OCI-LY7 (cell line): Measurements from ENCODE around the gene VPS26B.

Source experiments
- EZH2phosphoT487 ChIP-seq: fragments of 200-600 bp; sonication (generic); IDR thresholded peaks from 2 replicates; pipeline ENCODE4 v1.6.1; 2018; ENCODE audit warnings: low read depth, borderline replicate concordance, mild to moderate bottlenecking, mixed run types, antibody characterized with exemption, low read length, moderate library complexity, mixed read lengths
- TF ChIP-seq, protein P1 (sequence below): fragments of 200-600 bp; sonication (generic); conservative IDR thresholded peaks from 2 replicates; pipeline ENCODE4 v1.5.1; 2014; ENCODE audit warnings: mild to moderate bottlenecking, antibody characterized with exemption, low read length, moderate library complexity, mixed read lengths

DNA sequence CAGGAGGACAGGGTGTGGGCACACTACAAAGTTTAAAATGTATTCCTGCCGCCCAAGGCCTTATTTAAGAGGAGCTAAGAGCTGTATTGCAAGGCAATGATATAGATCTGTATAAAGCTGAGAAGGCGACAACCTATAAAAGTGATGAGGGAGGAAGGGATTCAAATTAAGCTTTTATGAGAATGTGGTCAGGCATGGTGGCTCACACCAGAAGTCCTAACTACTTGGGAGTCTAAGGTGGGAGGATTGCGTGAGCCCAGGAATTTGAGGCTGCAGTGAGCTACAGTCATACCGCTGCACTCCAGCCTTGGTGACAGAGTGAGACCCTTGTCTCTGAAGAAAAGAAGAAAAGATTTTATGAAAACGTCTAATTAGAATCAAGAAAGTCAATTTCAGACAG, 42.0 kb downstream of the VPS26B start:
- TF ChIP-seq, protein P1, sequence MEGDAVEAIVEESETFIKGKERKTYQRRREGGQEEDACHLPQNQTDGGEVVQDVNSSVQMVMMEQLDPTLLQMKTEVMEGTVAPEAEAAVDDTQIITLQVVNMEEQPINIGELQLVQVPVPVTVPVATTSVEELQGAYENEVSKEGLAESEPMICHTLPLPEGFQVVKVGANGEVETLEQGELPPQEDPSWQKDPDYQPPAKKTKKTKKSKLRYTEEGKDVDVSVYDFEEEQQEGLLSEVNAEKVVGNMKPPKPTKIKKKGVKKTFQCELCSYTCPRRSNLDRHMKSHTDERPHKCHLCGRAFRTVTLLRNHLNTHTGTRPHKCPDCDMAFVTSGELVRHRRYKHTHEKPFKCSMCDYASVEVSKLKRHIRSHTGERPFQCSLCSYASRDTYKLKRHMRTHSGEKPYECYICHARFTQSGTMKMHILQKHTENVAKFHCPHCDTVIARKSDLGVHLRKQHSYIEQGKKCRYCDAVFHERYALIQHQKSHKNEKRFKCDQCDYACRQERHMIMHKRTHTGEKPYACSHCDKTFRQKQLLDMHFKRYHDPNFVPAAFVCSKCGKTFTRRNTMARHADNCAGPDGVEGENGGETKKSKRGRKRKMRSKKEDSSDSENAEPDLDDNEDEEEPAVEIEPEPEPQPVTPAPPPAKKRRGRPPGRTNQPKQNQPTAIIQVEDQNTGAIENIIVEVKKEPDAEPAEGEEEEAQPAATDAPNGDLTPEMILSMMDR: no peak
- TF ChIP-seq EZH2phosphoT487: no peak
